ENCODE data around the gene PPP3CA.

- TF ChIP-seq CTCF (IDR thresholded peaks at IDR 0.05): no peak
- TF ChIP-seq POLR2A (IDR thresholded peaks at IDR 0.05): no peak
These were observed 37.4 kb downstream of the PPP3CA start for GRCh38 chr4:101309925-101310324.
